ENCODE measurements around the gene TLE2. TPM values are rescaled to one million over a fixed set of nuclear protein-coding genes. Genes with fewer than 3 reads are reported as not detected.

TLE2 gene
- total and polyA plus RNA-seq, 2 donors (not counting 3 experiments of a cell fraction or from before 2014, with no cell fraction given) = 32.0 to 38.8 TPM

GRCh38 chr19:2988568-2988967 lies 40.5 kb downstream of the TLE2 start:
- no peaks in the 10 kb centered on the region for H3K79me2 ChIP-seq (ENCODE audit: control insufficient read depth, insufficient read depth, low read length)
- H3K36me3 ChIP-seq (ENCODE audit: control insufficient read depth in 2 of 2, extremely low read depth in 1 of 2, insufficient read depth in 2 of 2, low read length in 2 of 2) = no peaks in the 10 kb centered on the region
- H2AFZ ChIP-seq (ENCODE audit: low read depth, low read length) = no peak overlapping the region
- no peak overlapping the region for H3K9ac ChIP-seq (replicated peaks; ENCODE audit: extremely low read depth, insufficient read depth, low read length)
- FAIRE-seq (no peak), DNase-seq (ENCODE audit: low read depth, low spot score) (no peak)
- ChIA-PET CTCF (no interaction called here), POLR2A (no interaction called here)
- H3K27me3 ChIP-seq (ENCODE audit: control insufficient read depth in 2 of 2, insufficient read depth in 2 of 2, low read length in 2 of 2) = no peaks in the 10 kb centered on the region
- no peaks in the 10 kb centered on the region for H4K20me1 ChIP-seq (replicated peaks; ENCODE audit: control insufficient read depth, extremely low read depth, insufficient read depth, low read length)
- no peak overlapping the region for H3K4me3 ChIP-seq (replicated peaks in 1 of 3; ENCODE audit: insufficient read depth in 1 of 3, low read depth in 1 of 3, low read length in 3 of 3)
- H3K27ac ChIP-seq (ENCODE audit: insufficient read depth, low read depth, low read length) = no peak overlapping the region
- H3K9me1 ChIP-seq (replicated peaks; ENCODE audit: control insufficient read depth, extremely low read depth, insufficient read depth, low read length) = no peaks in the 10 kb centered on the region
- no TSS peak for BruUV-seq (replicated peaks)
- H3K4me2 ChIP-seq (ENCODE audit: insufficient read depth, low read length) = no peak overlapping the region
- intact Hi-C loops (cut with micrococcal nuclease) (no loop called here), dilution Hi-C loops (cut with MboI; ENCODE audit: extremely low pct_ligation_motif_present, low sequenced_read_pairs) (no loop called here)
- peaks cover 9% of the 10 kb centered on the region for H3K4me1 ChIP-seq (ENCODE audit: control insufficient read depth, extremely low read depth, insufficient read depth, low read length)
- TF ChIP-seq JUN (IDR thresholded peaks at IDR 0.05; ENCODE audit: borderline replicate concordance, insufficient read depth, insufficient read length, low read depth) (no peak), POLR2AphosphoS5 (IDR thresholded peaks at IDR 0.05; ENCODE audit: insufficient read depth, low read depth, low read length) (no peak), MAX (IDR thresholded peaks at IDR 0.05; ENCODE audit: insufficient read depth, insufficient read length) (no peak), EZH2 (IDR thresholded peaks at IDR 0.05; ENCODE audit: borderline replicate concordance, low read depth, low read length, severe bottlenecking) (no peak), FOS (IDR thresholded peaks at IDR 0.05; ENCODE audit: borderline replicate concordance, insufficient read depth, low read length) (no peak), GATA2 (IDR thresholded peaks at IDR 0.05; ENCODE audit: insufficient read depth, insufficient read length, low read depth, low read length) (no peak), MYC (IDR thresholded peaks at IDR 0.05; ENCODE audit: low read depth, low read length) (no peak), POLR2A (IDR thresholded peaks at IDR 0.05; ENCODE audit: low read depth, low read length) (no peak)
- TF ChIP-seq, protein P1, sequence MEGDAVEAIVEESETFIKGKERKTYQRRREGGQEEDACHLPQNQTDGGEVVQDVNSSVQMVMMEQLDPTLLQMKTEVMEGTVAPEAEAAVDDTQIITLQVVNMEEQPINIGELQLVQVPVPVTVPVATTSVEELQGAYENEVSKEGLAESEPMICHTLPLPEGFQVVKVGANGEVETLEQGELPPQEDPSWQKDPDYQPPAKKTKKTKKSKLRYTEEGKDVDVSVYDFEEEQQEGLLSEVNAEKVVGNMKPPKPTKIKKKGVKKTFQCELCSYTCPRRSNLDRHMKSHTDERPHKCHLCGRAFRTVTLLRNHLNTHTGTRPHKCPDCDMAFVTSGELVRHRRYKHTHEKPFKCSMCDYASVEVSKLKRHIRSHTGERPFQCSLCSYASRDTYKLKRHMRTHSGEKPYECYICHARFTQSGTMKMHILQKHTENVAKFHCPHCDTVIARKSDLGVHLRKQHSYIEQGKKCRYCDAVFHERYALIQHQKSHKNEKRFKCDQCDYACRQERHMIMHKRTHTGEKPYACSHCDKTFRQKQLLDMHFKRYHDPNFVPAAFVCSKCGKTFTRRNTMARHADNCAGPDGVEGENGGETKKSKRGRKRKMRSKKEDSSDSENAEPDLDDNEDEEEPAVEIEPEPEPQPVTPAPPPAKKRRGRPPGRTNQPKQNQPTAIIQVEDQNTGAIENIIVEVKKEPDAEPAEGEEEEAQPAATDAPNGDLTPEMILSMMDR (IDR thresholded peaks at IDR 0.05; ENCODE audit: extremely low read depth in 1 of 2, insufficient read depth in 1 of 2, low read depth in 1 of 2, low read length in 2 of 2) = no peak
- no peaks in the 10 kb centered on the region for H3K9me3 ChIP-seq (replicated peaks; ENCODE audit: control insufficient read depth, insufficient read depth, low read length)

Data from endothelial cell of umbilical vein (primary cell).